Activated T-cell treated with anti-CD3 and anti-CD28 coated beads for 4 hours (primary cell): Measurements from ENCODE around the gene LRRC53.

Source experiments
- DNase-seq: peaks from one replicate; pipeline ENCODE4 v3.0.0-alpha.2; 2020

The LRRC53 gene

GRCh38 chr1:74486036-74486435 lies 26.4 kb downstream of the LRRC53 start:
- no peak for DNase-seq

- DNase-seq = no peak
These were observed 26.8 kb downstream of the LRRC53 start for GRCh38 chr1:74485622-74486021.

GRCh38 chr1:74481607-74482006 lies 30.8 kb downstream of the LRRC53 start:
- no peak for DNase-seq

- DNase-seq = no peak
These were observed 32.3 kb downstream of the LRRC53 start for GRCh38 chr1:74480068-74480467.

GRCh38 chr1:74478979-74479378 lies 33.4 kb downstream of the LRRC53 start:
- DNase-seq = no peak

GRCh38 chr1:74474585-74474984 lies 37.8 kb downstream of the LRRC53 start:
- DNase-seq = no peak

GRCh38 chr1:74471470-74471869 lies 40.9 kb downstream of the LRRC53 start:
- no peak for DNase-seq

GRCh38 chr1:74470936-74471335 lies 41.5 kb downstream of the LRRC53 start:
- no peak for DNase-seq

GRCh38 chr1:74470251-74470650 lies 42.2 kb downstream of the LRRC53 start:
- DNase-seq = no peak

GRCh38 chr1:74468982-74469603 lies 43.3 kb downstream of the LRRC53 start:
- DNase-seq = no peak

- no peak for DNase-seq
These were observed 44.5 kb downstream of the LRRC53 start for GRCh38 chr1:74467786-74468377.

- DNase-seq = no peak
These were observed 47.2 kb downstream of the LRRC53 start for GRCh38 chr1:74465193-74465681.

GRCh38 chr1:74464037-74464436 lies 48.4 kb downstream of the LRRC53 start:
- DNase-seq = no peak

GRCh38 chr1:74463333-74463988 lies 49.0 kb downstream of the LRRC53 start:
- no peak for DNase-seq

GRCh38 chr1:74457253-74457652 lies 55.2 kb downstream of the LRRC53 start:
- no peak for DNase-seq

GRCh38 chr1:74455390-74455789 lies 57.0 kb downstream of the LRRC53 start:
- no peak for DNase-seq

GRCh38 chr1:74453277-74453676 lies 59.1 kb downstream of the LRRC53 start:
- no peak for DNase-seq

GRCh38 chr1:74452035-74452434 lies 60.4 kb downstream of the LRRC53 start:
- DNase-seq = no peak

GRCh38 chr1:74437035-74437434 lies 75.4 kb downstream of the LRRC53 start:
- no peak for DNase-seq

- no peak for DNase-seq
These were observed 76.3 kb downstream of the LRRC53 start for GRCh38 chr1:74436078-74436477.

GRCh38 chr1:74434321-74434720 lies 78.1 kb downstream of the LRRC53 start:
- no peak for DNase-seq

GRCh38 chr1:74432325-74432724 lies 80.1 kb downstream of the LRRC53 start:
- DNase-seq = no peak

- no peak for DNase-seq
These were observed 80.9 kb downstream of the LRRC53 start for GRCh38 chr1:74431531-74431930.

GRCh38 chr1:74430342-74430934 lies 82.0 kb downstream of the LRRC53 start:
- no peak for DNase-seq
